ENCODE results near the gene WDR5. TPM values are rescaled to one million over a fixed set of nuclear protein-coding genes. Genes with fewer than 3 reads are reported as not detected.

WDR5 gene
- polyA plus RNA-seq, 2 of the 4 experiments (the other 2 are of a cell fraction), result 37.9 to 46.0 TPM

DNA sequence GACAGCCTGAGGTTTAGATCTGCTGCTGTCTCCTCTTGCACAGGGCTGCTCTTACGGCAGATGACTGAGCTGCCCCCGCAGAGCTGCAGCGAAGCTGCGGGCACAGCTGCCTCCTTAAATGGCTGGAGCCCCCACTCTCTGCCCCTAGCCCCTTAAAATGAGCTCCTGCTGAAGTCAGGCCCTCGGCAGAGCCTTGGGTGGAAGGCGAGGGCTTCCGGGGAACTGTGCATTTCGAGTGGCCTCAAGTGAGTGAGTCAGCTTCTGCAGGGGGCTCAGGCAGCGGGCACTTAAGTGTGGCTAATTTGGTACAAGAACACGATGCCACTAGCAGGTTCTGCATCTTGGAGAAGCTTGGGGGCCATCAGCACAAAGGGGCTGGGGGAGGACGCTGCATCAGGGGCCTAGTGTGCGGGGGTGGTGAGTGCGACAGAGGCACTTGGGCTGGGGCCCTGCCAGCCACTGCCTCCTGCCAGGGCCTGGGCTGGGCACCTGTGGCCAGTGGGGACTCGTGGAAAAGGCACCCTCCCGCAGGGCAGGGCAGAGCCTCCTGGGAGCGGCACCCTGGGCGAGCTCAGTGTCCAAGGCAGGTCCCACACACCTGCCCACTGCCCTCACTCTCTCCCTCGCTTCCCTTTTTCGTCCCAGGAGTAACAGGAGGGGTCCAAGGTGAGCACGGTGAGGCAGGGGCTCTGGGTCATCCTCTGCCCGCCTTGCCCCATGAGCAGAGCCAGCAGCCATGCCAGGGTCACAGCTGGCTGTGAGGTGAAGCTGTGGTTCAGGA, 57.3 kb downstream of the WDR5 start:
- ATAC-seq (no peak), DNase-seq (ENCODE audit: low read depth in 1 of 2, low spot score in 1 of 2) (no peak), FAIRE-seq (no peak)
- POLR2A ChIA-PET, result no interaction called here
- Histone ChIP-seq H3K9me3 (no peaks in the 10 kb centered on the region), H3K4me1 (no peaks in the 10 kb centered on the region), H3K27ac (no peak overlapping the region), H3K4me2 (no peak overlapping the region), H3K4me3 (no peak overlapping the region)
- 57% methylated on average over 17 of the region's 21 CpGs for WGBS (ENCODE audit: missing lambda C conversion rate)
- TF ChIP-seq ZSCAN20 (CRISPR knock-in tag; IDR thresholded peaks at IDR 0.05) (no peak), NFE2L2 (conservative IDR thresholded peaks at IDR 0.05; ENCODE audit: low read length) (no peak), ESRRA (IDR thresholded peaks at IDR 0.05; ENCODE audit: borderline replicate concordance, low read length) (no peak), HOXB5 (CRISPR knock-in tag; IDR thresholded peaks at IDR 0.05) (no peak), BHLHE40 (IDR thresholded peaks at IDR 0.05; ENCODE audit: low read depth, low read length) (no peak), KDM1A (IDR thresholded peaks at IDR 0.05; ENCODE audit: low read depth) (no peak), POLR2A (IDR thresholded peaks at IDR 0.05; ENCODE audit: low read length) (no peak), SMC3 (IDR thresholded peaks at IDR 0.05) (no peak), CHD2 (IDR thresholded peaks at IDR 0.05; ENCODE audit: low read length, partially characterized antibody) (no peak), MAZ (IDR thresholded peaks at IDR 0.05; ENCODE audit: borderline replicate concordance, low read depth, low read length) (no peak), ZFP36 (IDR thresholded peaks at IDR 0.05; ENCODE audit: borderline replicate concordance, partially characterized antibody) (no peak), CEBPB (IDR thresholded peaks at IDR 0.05) (no peak), FOXS1 (CRISPR knock-in tag; IDR thresholded peaks at IDR 0.05) (no peak), JUNB (IDR thresholded peaks at IDR 0.05) (no peak)
- TF ChIP-seq, protein P1, sequence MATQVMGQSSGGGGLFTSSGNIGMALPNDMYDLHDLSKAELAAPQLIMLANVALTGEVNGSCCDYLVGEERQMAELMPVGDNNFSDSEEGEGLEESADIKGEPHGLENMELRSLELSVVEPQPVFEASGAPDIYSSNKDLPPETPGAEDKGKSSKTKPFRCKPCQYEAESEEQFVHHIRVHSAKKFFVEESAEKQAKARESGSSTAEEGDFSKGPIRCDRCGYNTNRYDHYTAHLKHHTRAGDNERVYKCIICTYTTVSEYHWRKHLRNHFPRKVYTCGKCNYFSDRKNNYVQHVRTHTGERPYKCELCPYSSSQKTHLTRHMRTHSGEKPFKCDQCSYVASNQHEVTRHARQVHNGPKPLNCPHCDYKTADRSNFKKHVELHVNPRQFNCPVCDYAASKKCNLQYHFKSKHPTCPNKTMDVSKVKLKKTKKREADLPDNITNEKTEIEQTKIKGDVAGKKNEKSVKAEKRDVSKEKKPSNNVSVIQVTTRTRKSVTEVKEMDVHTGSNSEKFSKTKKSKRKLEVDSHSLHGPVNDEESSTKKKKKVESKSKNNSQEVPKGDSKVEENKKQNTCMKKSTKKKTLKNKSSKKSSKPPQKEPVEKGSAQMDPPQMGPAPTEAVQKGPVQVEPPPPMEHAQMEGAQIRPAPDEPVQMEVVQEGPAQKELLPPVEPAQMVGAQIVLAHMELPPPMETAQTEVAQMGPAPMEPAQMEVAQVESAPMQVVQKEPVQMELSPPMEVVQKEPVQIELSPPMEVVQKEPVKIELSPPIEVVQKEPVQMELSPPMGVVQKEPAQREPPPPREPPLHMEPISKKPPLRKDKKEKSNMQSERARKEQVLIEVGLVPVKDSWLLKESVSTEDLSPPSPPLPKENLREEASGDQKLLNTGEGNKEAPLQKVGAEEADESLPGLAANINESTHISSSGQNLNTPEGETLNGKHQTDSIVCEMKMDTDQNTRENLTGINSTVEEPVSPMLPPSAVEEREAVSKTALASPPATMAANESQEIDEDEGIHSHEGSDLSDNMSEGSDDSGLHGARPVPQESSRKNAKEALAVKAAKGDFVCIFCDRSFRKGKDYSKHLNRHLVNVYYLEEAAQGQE (IDR thresholded peaks at IDR 0.05), result no peak
- TF ChIP-seq, protein P2, sequence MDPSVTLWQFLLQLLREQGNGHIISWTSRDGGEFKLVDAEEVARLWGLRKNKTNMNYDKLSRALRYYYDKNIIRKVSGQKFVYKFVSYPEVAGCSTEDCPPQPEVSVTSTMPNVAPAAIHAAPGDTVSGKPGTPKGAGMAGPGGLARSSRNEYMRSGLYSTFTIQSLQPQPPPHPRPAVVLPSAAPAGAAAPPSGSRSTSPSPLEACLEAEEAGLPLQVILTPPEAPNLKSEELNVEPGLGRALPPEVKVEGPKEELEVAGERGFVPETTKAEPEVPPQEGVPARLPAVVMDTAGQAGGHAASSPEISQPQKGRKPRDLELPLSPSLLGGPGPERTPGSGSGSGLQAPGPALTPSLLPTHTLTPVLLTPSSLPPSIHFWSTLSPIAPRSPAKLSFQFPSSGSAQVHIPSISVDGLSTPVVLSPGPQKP (IDR thresholded peaks at IDR 0.05; ENCODE audit: low read depth, low read length), result no peak
- TF ChIP-seq, protein P3, sequence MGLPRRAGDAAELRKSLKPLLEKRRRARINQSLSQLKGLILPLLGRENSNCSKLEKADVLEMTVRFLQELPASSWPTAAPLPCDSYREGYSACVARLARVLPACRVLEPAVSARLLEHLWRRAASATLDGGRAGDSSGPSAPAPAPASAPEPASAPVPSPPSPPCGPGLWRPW (IDR thresholded peaks at IDR 0.05), result no peak
- TF ChIP-seq, protein P4, sequence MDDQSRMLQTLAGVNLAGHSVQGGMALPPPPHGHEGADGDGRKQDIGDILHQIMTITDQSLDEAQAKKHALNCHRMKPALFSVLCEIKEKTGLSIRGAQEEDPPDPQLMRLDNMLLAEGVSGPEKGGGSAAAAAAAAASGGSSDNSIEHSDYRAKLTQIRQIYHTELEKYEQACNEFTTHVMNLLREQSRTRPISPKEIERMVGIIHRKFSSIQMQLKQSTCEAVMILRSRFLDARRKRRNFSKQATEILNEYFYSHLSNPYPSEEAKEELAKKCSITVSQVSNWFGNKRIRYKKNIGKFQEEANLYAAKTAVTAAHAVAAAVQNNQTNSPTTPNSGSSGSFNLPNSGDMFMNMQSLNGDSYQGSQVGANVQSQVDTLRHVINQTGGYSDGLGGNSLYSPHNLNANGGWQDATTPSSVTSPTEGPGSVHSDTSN (IDR thresholded peaks at IDR 0.05), result no peak
- TF ChIP-seq, protein P5, sequence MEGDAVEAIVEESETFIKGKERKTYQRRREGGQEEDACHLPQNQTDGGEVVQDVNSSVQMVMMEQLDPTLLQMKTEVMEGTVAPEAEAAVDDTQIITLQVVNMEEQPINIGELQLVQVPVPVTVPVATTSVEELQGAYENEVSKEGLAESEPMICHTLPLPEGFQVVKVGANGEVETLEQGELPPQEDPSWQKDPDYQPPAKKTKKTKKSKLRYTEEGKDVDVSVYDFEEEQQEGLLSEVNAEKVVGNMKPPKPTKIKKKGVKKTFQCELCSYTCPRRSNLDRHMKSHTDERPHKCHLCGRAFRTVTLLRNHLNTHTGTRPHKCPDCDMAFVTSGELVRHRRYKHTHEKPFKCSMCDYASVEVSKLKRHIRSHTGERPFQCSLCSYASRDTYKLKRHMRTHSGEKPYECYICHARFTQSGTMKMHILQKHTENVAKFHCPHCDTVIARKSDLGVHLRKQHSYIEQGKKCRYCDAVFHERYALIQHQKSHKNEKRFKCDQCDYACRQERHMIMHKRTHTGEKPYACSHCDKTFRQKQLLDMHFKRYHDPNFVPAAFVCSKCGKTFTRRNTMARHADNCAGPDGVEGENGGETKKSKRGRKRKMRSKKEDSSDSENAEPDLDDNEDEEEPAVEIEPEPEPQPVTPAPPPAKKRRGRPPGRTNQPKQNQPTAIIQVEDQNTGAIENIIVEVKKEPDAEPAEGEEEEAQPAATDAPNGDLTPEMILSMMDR (IDR thresholded peaks at IDR 0.05), result no peak
- TF ChIP-seq, protein P6, sequence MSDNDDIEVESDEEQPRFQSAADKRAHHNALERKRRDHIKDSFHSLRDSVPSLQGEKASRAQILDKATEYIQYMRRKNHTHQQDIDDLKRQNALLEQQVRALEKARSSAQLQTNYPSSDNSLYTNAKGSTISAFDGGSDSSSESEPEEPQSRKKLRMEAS (IDR thresholded peaks at IDR 0.05), result no peak
- CTCF ChIA-PET, result interaction anchor here (1.4 to 1.6 kb wide), 3 partner anchors 15 to 250 kb away, joined by 3 to 7 read pairs (median 6); no protein-coding TSS in a partner anchor

All from A549 (cell line).